ENCODE data around the gene GTF2F2. TPM values are rescaled to one million over a fixed set of nuclear protein-coding genes. Genes with fewer than 3 reads are reported as not detected.
"Not testable (repeated sequence)": the region's sequence is repeated elsewhere in the genome, so short reads cannot be mapped to it uniquely, and the experiment has no call there.

Gene GTF2F2
- total RNA-seq, 1 donor from 2014 or later, result 14.8 TPM

- not testable (repeated sequence) for DNase-seq (ENCODE audit: low spot score)
Observed at GRCh38 chr13:45244736-45245135, 124.4 kb downstream of the GTF2F2 start.

GRCh38 chr13:45249662-45250061, 129.4 kb downstream of the GTF2F2 start:
- no peak for DNase-seq (ENCODE audit: low spot score)

GRCh38 chr13:45254396-45254795, 134.1 kb downstream of the GTF2F2 start:
- DNase-seq (ENCODE audit: low spot score), result no peak

- no peak for DNase-seq (ENCODE audit: low spot score)
Observed at GRCh38 chr13:45255247-45255987, 135.1 kb downstream of the GTF2F2 start.

GRCh38 chr13:45256254-45256653, 135.9 kb downstream of the GTF2F2 start:
- no peak for DNase-seq (ENCODE audit: low spot score)

- no peak for DNase-seq (ENCODE audit: low spot score)
Observed at GRCh38 chr13:45257638-45258333, 137.5 kb downstream of the GTF2F2 start.

- no peak for DNase-seq (ENCODE audit: low spot score)
Observed at GRCh38 chr13:45258334-45258675, 138.0 kb downstream of the GTF2F2 start.

- DNase-seq (ENCODE audit: low spot score), result no peak
Observed at GRCh38 chr13:45267215-45267614, 146.9 kb downstream of the GTF2F2 start.

GRCh38 chr13:45269204-45269603, 148.9 kb downstream of the GTF2F2 start:
- no peak for DNase-seq (ENCODE audit: low spot score)

- no peak for DNase-seq (ENCODE audit: low spot score)
Observed at GRCh38 chr13:45276913-45277312, 156.6 kb downstream of the GTF2F2 start.

- no peak for DNase-seq (ENCODE audit: low spot score)
Observed at GRCh38 chr13:45278096-45278645, 157.9 kb downstream of the GTF2F2 start.

- no peak for DNase-seq (ENCODE audit: low spot score)
Observed at GRCh38 chr13:45280011-45280410, 159.7 kb downstream of the GTF2F2 start.

GRCh38 chr13:45280751-45281634, 160.7 kb downstream of the GTF2F2 start:
- no peak for DNase-seq (ENCODE audit: low spot score)

- DNase-seq (ENCODE audit: low spot score), result no peak
Observed at GRCh38 chr13:45282994-45283393, 162.7 kb downstream of the GTF2F2 start.

GRCh38 chr13:45289936-45290563, 169.7 kb downstream of the GTF2F2 start:
- no peak for DNase-seq (ENCODE audit: low spot score)

- no peak for DNase-seq (ENCODE audit: low spot score)
Observed at GRCh38 chr13:45292176-45292575, 171.9 kb downstream of the GTF2F2 start.

GRCh38 chr13:45295536-45295935, 175.2 kb downstream of the GTF2F2 start:
- no peak for DNase-seq (ENCODE audit: low spot score)

GRCh38 chr13:45296259-45296658, 175.9 kb downstream of the GTF2F2 start:
- no peak for DNase-seq (ENCODE audit: low spot score)

- DNase-seq (ENCODE audit: low spot score), result no peak
Observed at GRCh38 chr13:45297456-45298205, 177.3 kb downstream of the GTF2F2 start.

GRCh38 chr13:45298206-45298505, 177.8 kb downstream of the GTF2F2 start:
- DNase-seq (ENCODE audit: low spot score), result no peak

GRCh38 chr13:45298550-45298949, 178.2 kb downstream of the GTF2F2 start:
- not testable (repeated sequence) for DNase-seq (ENCODE audit: low spot score)
